Measurements from ENCODE around the gene KDM2B. TPM values are rescaled to one million over a fixed set of nuclear protein-coding genes. Genes with fewer than 3 reads are reported as not detected.

Gene KDM2B
- polyA plus RNA-seq, 1 donor (not counting 4 experiments of a cell fraction or from before 2014, with no cell fraction given), result 10.3 TPM

GRCh38 chr12:121579981-121580868 lies 598 bp downstream of the KDM2B start:
- no peaks in the 10 kb centered on the region for H3K27me3 ChIP-seq (ENCODE audit: control insufficient read depth, extremely low read depth, insufficient read depth, low read length)
- FAIRE-seq (no peak), DNase-seq (ENCODE audit: low read depth, low spot score) (no peak)
- no peaks in the 10 kb centered on the region for H3K36me3 ChIP-seq (ENCODE audit: control insufficient read depth in 2 of 2, extremely low read depth in 1 of 2, insufficient read depth in 2 of 2, low read length in 2 of 2)
- no peaks in the 10 kb centered on the region for H3K9me3 ChIP-seq (ENCODE audit: control insufficient read depth, low read depth, low read length)
- TF ChIP-seq EZH2 (IDR thresholded peaks at IDR 0.05; ENCODE audit: low read length) (no peak), CTCF (optimal IDR thresholded peaks at IDR 0.05 in 1 of 3, IDR thresholded peaks at IDR 0.05 in 1 of 3, conservative IDR thresholded peaks at IDR 0.05 in 1 of 3; ENCODE audit: extremely low read depth in 1 of 3, insufficient read depth in 2 of 3, low read length in 3 of 3) (no peak)
- peak overlapping the region; percentile 92 for H3K4me2 ChIP-seq (ENCODE audit: control insufficient read depth, extremely low read depth, insufficient read depth, low read depth, low read length)
- peak overlapping the region; percentile 90 for H2AFZ ChIP-seq (ENCODE audit: control insufficient read depth, low read length)
- H3K4me1 ChIP-seq (ENCODE audit: control insufficient read depth, extremely low read depth, insufficient read depth, low read length), result peaks cover 46% of the 10 kb centered on the region
- H4K20me1 ChIP-seq (ENCODE audit: control insufficient read depth, extremely low read depth, insufficient read depth, low read length), result no peaks in the 10 kb centered on the region
- no peaks in the 10 kb centered on the region for H3K79me2 ChIP-seq (ENCODE audit: control insufficient read depth, insufficient read depth, low read length)
- peak overlapping the region; percentile 83 for H3K9ac ChIP-seq (ENCODE audit: control insufficient read depth, extremely low read depth, insufficient read depth, low read length)
- peak overlapping the region; percentile 48 to 72 (median 70) for H3K4me3 ChIP-seq (ENCODE audit: control insufficient read depth in 2 of 3, extremely low read depth in 1 of 3, insufficient read depth in 2 of 3, low read depth in 1 of 3, low read length in 3 of 3)
- peaks cover 3% of the 10 kb centered on the region for H3K9me1 ChIP-seq (ENCODE audit: control insufficient read depth, extremely low read depth, insufficient read depth, low read length)
- peak overlapping the region; percentile 65 for H3K27ac ChIP-seq (ENCODE audit: control insufficient read depth, insufficient read depth, low read length)
- dilution Hi-C loops (cut with MboI; ENCODE audit: extremely low pct_ligation_motif_present, low sequenced_read_pairs), result no loop called here

DNA sequence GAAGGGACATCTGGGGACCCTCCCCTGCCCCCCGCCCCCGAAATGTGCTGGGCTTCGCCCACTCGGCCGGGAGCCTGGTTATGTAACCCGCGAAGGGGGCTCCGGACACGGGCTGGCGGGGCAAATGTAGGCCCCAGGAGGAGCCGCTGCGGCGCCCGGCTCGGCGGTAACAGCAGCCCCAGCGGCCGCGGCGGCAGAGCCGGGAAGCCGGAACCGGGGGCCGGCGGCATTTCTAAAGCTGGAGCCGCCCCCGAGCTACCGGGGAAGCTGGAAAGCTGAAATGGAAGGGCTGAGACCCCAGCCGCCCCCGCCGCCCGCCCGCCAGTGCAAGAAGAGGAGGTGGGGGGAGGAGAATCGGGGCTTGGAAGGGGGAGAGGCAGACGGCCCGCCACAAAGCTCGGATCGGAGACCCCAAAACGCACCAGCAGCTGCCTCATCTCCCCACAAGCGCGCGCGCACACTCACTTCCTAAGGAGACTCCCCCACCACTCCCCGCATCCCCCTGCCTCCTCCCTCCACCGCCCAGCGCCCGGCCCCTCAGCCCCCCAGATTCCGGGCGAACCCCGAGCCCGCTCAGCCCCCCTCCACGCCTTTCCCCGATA lies 1.5 kb downstream of the KDM2B start:
- Histone ChIP-seq H3K4me2 (ENCODE audit: control insufficient read depth, extremely low read depth, insufficient read depth, low read depth, low read length) (peak overlapping the region; percentile 88), H3K27me3 (ENCODE audit: control insufficient read depth, extremely low read depth, insufficient read depth, low read length) (no peaks in the 10 kb centered on the region), H3K4me1 (ENCODE audit: control insufficient read depth, extremely low read depth, insufficient read depth, low read length) (peaks cover 53% of the 10 kb centered on the region), H3K36me3 (ENCODE audit: control insufficient read depth in 2 of 2, extremely low read depth in 1 of 2, insufficient read depth in 2 of 2, low read length in 2 of 2) (peaks cover 1 to 4% of the 10 kb centered on the region in 2 experiments), H2AFZ (ENCODE audit: control insufficient read depth, low read length) (peak overlapping the region; percentile 84), H4K20me1 (ENCODE audit: control insufficient read depth, extremely low read depth, insufficient read depth, low read length) (no peaks in the 10 kb centered on the region), H3K9me1 (ENCODE audit: control insufficient read depth, extremely low read depth, insufficient read depth, low read length) (peaks cover 3% of the 10 kb centered on the region), H3K27ac (ENCODE audit: control insufficient read depth, insufficient read depth, low read length) (peak overlapping the region; percentile 96), H3K4me3 (ENCODE audit: control insufficient read depth in 2 of 3, extremely low read depth in 1 of 3, insufficient read depth in 2 of 3, low read depth in 1 of 3, low read length in 3 of 3) (peak overlapping the region; percentile 48 to 72 (median 70)), H3K9me3 (ENCODE audit: control insufficient read depth, low read depth, low read length) (no peaks in the 10 kb centered on the region), H3K9ac (ENCODE audit: control insufficient read depth, extremely low read depth, insufficient read depth, low read length) (peak overlapping the region; percentile 83), H3K79me2 (ENCODE audit: control insufficient read depth, insufficient read depth, low read length) (no peaks in the 10 kb centered on the region)
- TF ChIP-seq EZH2 (IDR thresholded peaks at IDR 0.05; ENCODE audit: low read length) (no peak), CTCF (optimal IDR thresholded peaks at IDR 0.05 in 1 of 3, IDR thresholded peaks at IDR 0.05 in 1 of 3, conservative IDR thresholded peaks at IDR 0.05 in 1 of 3; ENCODE audit: extremely low read depth in 1 of 3, insufficient read depth in 2 of 3, low read length in 3 of 3) (no peak)
- FAIRE-seq (no peak), DNase-seq (ENCODE audit: low read depth, low spot score) (no peak)
- dilution Hi-C loops (cut with MboI; ENCODE audit: extremely low pct_ligation_motif_present, low sequenced_read_pairs), result no loop called here

Data from keratinocyte (primary cell).